ENCODE measurements around the gene TCF15. TPM values are rescaled to one million over a fixed set of nuclear protein-coding genes. Genes with fewer than 3 reads are reported as not detected.

The TCF15 gene
- total and polyA plus RNA-seq, 2 of the 13 experiments (the other 11 are each of a cell fraction or from before 2014, with no cell fraction given): not detected

GRCh38 chr20:655726-656624, 45.9 kb upstream of the TCF15 start:
- DNase-seq (ENCODE audit: low spot score) (no peak), ATAC-seq (no peak), FAIRE-seq (no peak)
- no TSS peak for BruUV-seq (replicated peaks)
- WGBS (ENCODE audit: low lambda C conversion rate): 23% methylated on average over 11 of the region's 11 CpGs
- intact Hi-C loops (cut with micrococcal nuclease; ENCODE audit: unreplicated experiment): no loop called here
- Histone ChIP-seq H3K4me1 (ENCODE audit: insufficient read depth, low read length) (peaks cover 41% of the 10 kb centered on the region), H3K4me3 (replicated peaks in 1 of 3; ENCODE audit: insufficient read depth in 1 of 3, low read depth in 2 of 3, low read length in 3 of 3) (no peak overlapping the region), H3K4me2 (ENCODE audit: low read depth, low read length) (no peak overlapping the region), H3K27ac (ENCODE audit: extremely low read length, insufficient read depth, low read length) (no peak overlapping the region), H3K9me3 (ENCODE audit: low read length) (no peaks in the 10 kb centered on the region), H3K27me3 (ENCODE audit: control insufficient read depth in 1 of 2, insufficient read depth in 2 of 2, low read length in 2 of 2) (peaks cover 8 to 53% of the 10 kb centered on the region in 2 experiments; a peak in 4 of 5 replicates), H3K79me2 (ENCODE audit: insufficient read depth, low read length) (peaks cover 13% of the 10 kb centered on the region), H2AFZ (ENCODE audit: low read length) (no peak overlapping the region), H4K20me1 (ENCODE audit: insufficient read depth, low read length) (no peaks in the 10 kb centered on the region), H3K36me3 (replicated peaks in 1 of 2; ENCODE audit: control insufficient read depth in 1 of 2, insufficient read depth in 2 of 2, low read length in 2 of 2) (no peaks in the 10 kb centered on the region; a peak in 1 of 5 replicates), H3K9ac (ENCODE audit: insufficient read depth, low read depth, low read length) (no peak overlapping the region)
- ChIA-PET POLR2A (no interaction called here), CTCF (ENCODE audit: low intra/inter-chr PET ratio, low total read pairs) (no interaction called here)
- TF ChIP-seq CHD4 (IDR thresholded peaks at IDR 0.05; ENCODE audit: borderline replicate concordance, low read length): no peak
- no peak for TF ChIP-seq ZNF800 (CRISPR knock-in tag; IDR thresholded peaks at IDR 0.05)
- no peak for TF ChIP-seq CBX2 (IDR thresholded peaks at IDR 0.05; ENCODE audit: low read depth, low read length)
- TF ChIP-seq CBX2 (CRISPR knock-in tag; IDR thresholded peaks at IDR 0.05; ENCODE audit: low read depth): no peak
- no peak for TF ChIP-seq TEAD2 (CRISPR knock-in tag; IDR thresholded peaks at IDR 0.05)
- TF ChIP-seq MZF1 (CRISPR knock-in tag; IDR thresholded peaks at IDR 0.05; ENCODE audit: borderline replicate concordance): no peak
- no peak for TF ChIP-seq MAFG (CRISPR knock-in tag; IDR thresholded peaks at IDR 0.05)
- in situ Hi-C loops (cut with HindIII; ENCODE audit: extremely low pct_ligation_motif_present, low pct_unique_long_range_greater_than_20kb): no loop called here

Measured in HepG2 (cell line).